ENCODE measurements around the gene DRAXIN.

- TF ChIP-seq EZH2 (optimal IDR thresholded peaks at IDR 0.05; ENCODE audit: low read depth, low read length), result no peak
- TF ChIP-seq, protein P1, sequence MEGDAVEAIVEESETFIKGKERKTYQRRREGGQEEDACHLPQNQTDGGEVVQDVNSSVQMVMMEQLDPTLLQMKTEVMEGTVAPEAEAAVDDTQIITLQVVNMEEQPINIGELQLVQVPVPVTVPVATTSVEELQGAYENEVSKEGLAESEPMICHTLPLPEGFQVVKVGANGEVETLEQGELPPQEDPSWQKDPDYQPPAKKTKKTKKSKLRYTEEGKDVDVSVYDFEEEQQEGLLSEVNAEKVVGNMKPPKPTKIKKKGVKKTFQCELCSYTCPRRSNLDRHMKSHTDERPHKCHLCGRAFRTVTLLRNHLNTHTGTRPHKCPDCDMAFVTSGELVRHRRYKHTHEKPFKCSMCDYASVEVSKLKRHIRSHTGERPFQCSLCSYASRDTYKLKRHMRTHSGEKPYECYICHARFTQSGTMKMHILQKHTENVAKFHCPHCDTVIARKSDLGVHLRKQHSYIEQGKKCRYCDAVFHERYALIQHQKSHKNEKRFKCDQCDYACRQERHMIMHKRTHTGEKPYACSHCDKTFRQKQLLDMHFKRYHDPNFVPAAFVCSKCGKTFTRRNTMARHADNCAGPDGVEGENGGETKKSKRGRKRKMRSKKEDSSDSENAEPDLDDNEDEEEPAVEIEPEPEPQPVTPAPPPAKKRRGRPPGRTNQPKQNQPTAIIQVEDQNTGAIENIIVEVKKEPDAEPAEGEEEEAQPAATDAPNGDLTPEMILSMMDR (IDR thresholded peaks at IDR 0.05; ENCODE audit: low read length), result no peak
Observed at GRCh38 chr1:11749996-11750395, 58.5 kb downstream of the DRAXIN start.

All from MM.1S (cell line).